HFFc6 (cell line): ENCODE measurements around the gene LRRC8D. TPM values are rescaled to one million over a fixed set of nuclear protein-coding genes. Genes with fewer than 3 reads are reported as not detected.

Experiments used
- DNase-seq: peaks from one replicate; pipeline ENCODE4 v3.0.0-alpha.2; 2018
- H3K27ac Mint-ChIP-seq: 2 replicates; pipeline ENCODE4 v1.8.0; 2020; ENCODE audit warnings: mild to moderate bottlenecking, mixed read lengths
- H3K27me3 Mint-ChIP-seq: 2 replicates; pipeline ENCODE4 v1.8.0; 2021; ENCODE audit warnings: mild to moderate bottlenecking, moderate library complexity, mixed read lengths; ENCODE audit not compliant: insufficient read depth
- H3K36me3 Mint-ChIP-seq: 2 replicates; pipeline ENCODE4 v1.8.0; 2021; ENCODE audit warnings: low read depth, mixed read lengths
- H3K4me1 Mint-ChIP-seq: 2 replicates; pipeline ENCODE4 v1.8.0; 2020; ENCODE audit warnings: low read depth, mixed read lengths
- H3K4me3 Mint-ChIP-seq: 2 replicates; pipeline ENCODE4 v1.8.0; 2020; ENCODE audit warnings: mild to moderate bottlenecking, moderate library complexity, mixed read lengths
- H3K9me3 Mint-ChIP-seq: 2 replicates; pipeline ENCODE4 v1.8.0; 2020; ENCODE audit warnings: mild to moderate bottlenecking, mixed read lengths
- total RNA-seq, 6 experiments: library from RNA; stranded (reverse); fragmentation: NEBNext Ultra II Directional; extraction: Animal tissue kit (Norgen Biotek cat#: 25700); gene quantifications; 2 replicates in 1 of 6; 3 replicates in 5 of 6; pipeline ENCODE4 v1.2.3, GENCODE V29; 2021
- TF ChIP-seq, protein P1 (sequence below): fragments of 200-600 bp; sonication (generic); IDR thresholded peaks from 2 replicates; pipeline ENCODE4 v1.5.0; 2021; ENCODE audit warnings: antibody characterized with exemption, mild to moderate bottlenecking

LRRC8D gene
- total RNA-seq, 6 experiments from 2014 or later: 33.5 to 46.7 (median 41.8) TPM

DNA sequence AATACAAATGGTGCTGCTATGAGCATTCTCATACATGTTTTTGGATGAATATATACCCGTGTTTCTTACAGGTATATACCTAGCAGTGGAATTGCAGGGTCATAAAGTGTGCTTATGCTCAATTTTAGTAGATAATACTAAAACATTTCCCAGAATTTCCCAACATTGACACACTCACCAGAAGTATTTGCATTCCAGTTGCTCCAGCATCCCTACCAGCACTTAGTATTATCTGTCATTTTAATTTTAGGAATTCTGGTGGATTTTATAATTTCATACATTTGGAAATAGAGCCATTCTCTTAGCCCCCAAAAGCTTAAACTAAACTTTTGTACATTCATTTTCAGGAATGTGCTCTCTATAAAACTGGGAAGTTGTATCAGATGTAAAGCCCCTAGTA, 106.6 kb downstream of the LRRC8D start:
- DNase-seq: no peak
- TF ChIP-seq, protein P1, sequence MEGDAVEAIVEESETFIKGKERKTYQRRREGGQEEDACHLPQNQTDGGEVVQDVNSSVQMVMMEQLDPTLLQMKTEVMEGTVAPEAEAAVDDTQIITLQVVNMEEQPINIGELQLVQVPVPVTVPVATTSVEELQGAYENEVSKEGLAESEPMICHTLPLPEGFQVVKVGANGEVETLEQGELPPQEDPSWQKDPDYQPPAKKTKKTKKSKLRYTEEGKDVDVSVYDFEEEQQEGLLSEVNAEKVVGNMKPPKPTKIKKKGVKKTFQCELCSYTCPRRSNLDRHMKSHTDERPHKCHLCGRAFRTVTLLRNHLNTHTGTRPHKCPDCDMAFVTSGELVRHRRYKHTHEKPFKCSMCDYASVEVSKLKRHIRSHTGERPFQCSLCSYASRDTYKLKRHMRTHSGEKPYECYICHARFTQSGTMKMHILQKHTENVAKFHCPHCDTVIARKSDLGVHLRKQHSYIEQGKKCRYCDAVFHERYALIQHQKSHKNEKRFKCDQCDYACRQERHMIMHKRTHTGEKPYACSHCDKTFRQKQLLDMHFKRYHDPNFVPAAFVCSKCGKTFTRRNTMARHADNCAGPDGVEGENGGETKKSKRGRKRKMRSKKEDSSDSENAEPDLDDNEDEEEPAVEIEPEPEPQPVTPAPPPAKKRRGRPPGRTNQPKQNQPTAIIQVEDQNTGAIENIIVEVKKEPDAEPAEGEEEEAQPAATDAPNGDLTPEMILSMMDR: no peak
- Mint-ChIP-seq H3K27ac (no peak overlapping the region), H3K4me3 (no peak overlapping the region), H3K36me3 (peaks cover 46% of the 10 kb centered on the region), H3K9me3 (peaks cover 9% of the 10 kb centered on the region; the same call in 1 of the 2 replicates), H3K4me1 (0 out of 2 replicates have a peak, but pooled peaks cover 4% of the 10 kb centered on the region), H3K27me3 (peaks cover 2% of the 10 kb centered on the region; the same call in 1 of the 2 replicates)

DNA sequence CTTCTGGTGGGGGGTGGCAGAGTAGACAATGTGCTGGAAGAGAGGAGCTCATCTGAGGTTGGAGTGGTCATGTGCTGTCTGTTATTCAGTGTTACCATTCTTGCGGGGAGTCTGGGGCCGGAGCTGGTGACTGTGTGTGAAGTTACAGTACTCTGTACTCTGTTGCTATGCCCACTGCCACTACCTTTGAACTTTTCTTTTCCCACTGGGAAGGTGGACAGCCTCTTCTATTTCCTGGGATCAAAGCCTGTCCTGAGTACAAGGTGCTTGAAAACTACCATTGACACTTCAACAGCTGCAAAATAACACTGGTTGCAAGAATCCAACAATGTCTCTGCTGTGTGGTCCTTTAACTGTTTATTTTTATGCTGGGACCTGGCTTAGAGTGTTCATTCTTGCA, 107.7 kb downstream of the LRRC8D start:
- Mint-ChIP-seq H3K27ac (no peak overlapping the region), H3K27me3 (peaks cover 2% of the 10 kb centered on the region; the same call in 1 of the 2 replicates), H3K4me3 (no peak overlapping the region), H3K4me1 (no peaks in the 10 kb centered on the region), H3K9me3 (peaks cover 6% of the 10 kb centered on the region; the same call in 1 of the 2 replicates), H3K36me3 (peaks cover 53% of the 10 kb centered on the region)
- TF ChIP-seq, protein P1: no peak
- no peak for DNase-seq

DNA sequence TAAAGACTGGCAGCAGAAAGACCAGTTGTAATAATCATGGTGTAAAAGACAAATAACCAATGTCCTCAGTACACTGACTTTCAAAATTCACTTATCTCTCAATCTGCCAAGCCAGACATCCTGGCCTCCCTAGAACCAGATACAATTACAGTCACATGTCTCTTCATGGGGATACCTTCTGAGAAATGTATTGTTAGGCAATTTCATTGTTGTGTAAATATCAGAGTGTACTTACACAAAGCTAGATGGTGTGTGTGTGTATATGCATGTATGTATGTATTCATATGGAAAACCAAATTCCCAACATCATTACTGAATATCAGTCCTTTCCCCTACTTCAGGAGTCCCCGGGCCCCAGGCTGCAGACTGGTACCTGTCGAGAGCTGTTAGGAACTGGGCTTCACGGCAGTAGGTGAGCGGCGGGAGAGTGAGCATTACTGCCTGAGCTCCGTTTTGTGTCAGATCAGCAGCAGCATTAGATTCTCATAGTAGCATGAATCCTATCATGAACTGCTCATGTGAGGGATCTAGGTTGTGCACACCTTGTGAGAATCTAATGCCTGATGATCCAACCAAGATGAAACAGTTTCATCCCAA, 108.7 kb downstream of the LRRC8D start:
- TF ChIP-seq, protein P1: no peak
- Mint-ChIP-seq H3K9me3 (no peaks in the 10 kb centered on the region), H3K27me3 (peaks cover 2% of the 10 kb centered on the region; the same call in 1 of the 2 replicates), H3K36me3 (peaks cover 53% of the 10 kb centered on the region), H3K27ac (no peak overlapping the region), H3K4me3 (no peak overlapping the region), H3K4me1 (no peaks in the 10 kb centered on the region)
- no peak for DNase-seq

DNA sequence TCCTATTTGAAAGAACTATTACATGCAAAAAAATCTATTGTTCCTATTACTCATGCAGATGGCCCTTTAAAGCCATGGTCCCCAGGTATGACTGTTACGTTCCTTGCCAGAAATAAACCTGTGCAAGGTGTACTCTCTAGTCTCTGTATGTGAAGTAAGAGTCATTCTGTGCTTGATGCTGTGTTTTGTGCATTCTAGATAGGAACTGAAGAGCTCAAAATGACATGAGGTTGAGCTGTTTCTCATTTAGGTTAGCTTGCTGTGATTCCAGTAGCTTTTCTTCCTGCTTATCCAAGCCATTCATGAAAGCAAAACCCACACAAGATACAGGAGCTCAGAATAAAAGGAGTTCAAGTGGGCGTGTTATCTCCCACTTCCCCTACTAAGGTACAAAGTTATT, 109.7 kb downstream of the LRRC8D start:
- H3K9me3 Mint-ChIP-seq: no peaks in the 10 kb centered on the region
- H3K27ac Mint-ChIP-seq: no peak overlapping the region
- H3K4me3 Mint-ChIP-seq: no peak overlapping the region
- TF ChIP-seq, protein P1: no peak
- H3K36me3 Mint-ChIP-seq: peaks cover 59% of the 10 kb centered on the region
- H3K4me1 Mint-ChIP-seq: no peaks in the 10 kb centered on the region
- H3K27me3 Mint-ChIP-seq: peaks cover 2% of the 10 kb centered on the region; the same call in 1 of the 2 replicates
- DNase-seq: no peak

DNA sequence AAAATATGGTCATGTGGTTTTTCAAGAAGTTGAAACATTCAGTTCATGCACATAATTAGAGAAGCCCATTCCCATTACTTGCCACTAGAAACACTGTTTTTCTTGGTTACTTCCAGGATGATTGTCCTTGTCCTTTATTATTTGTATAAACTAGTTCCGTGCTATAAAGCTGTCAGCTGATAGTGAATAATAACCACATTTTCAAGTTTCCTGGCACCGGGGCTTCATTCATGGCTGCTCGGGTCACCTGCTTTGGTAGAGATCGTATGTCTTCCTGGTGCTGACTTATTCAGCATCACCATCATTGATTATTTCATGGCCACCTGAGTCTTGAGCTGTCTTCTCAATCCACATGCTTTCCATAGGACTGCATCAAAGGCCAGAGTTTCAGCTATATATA, 111.1 kb downstream of the LRRC8D start:
- no peaks in the 10 kb centered on the region for H3K9me3 Mint-ChIP-seq
- H3K4me3 Mint-ChIP-seq: no peak overlapping the region
- H3K27ac Mint-ChIP-seq: no peak overlapping the region
- TF ChIP-seq, protein P1: no peak
- peaks cover 56% of the 10 kb centered on the region for H3K36me3 Mint-ChIP-seq
- no peaks in the 10 kb centered on the region for H3K4me1 Mint-ChIP-seq
- H3K27me3 Mint-ChIP-seq: peaks cover 2% of the 10 kb centered on the region; the same call in 1 of the 2 replicates
- no peak for DNase-seq
